Measurements from ENCODE around the gene SUSD5.

GRCh38 chr3:33155301-33155700, 63.3 kb downstream of the SUSD5 start:
- TF ChIP-seq CTCF (IDR thresholded peaks at IDR 0.05) (no peak), EZH2 (IDR thresholded peaks at IDR 0.05) (no peak)

All from neural progenitor cell (in vitro differentiated cells).